Vagina (tissue), 2 donors: ENCODE results near the gene DCHS2.

Experiments
- POLR2A ChIP-seq, 2 donors: fragments of 450-650 bp; IDR thresholded peaks; one replicate each; pipeline ENCODE4 v1.6.1; 2017; ENCODE audit warnings: antibody characterized with exemption in 2 of 2, mild to moderate bottlenecking in 2 of 2, moderate library complexity in 2 of 2
- POLR2AphosphoS5 ChIP-seq, 2 donors: sonication (generic); formaldehyde crosslinking; IDR thresholded peaks; one replicate each; pipeline ENCODE4 v1.9.0; 2017; ENCODE audit warnings: antibody characterized with exemption in 2 of 2, mild to moderate bottlenecking in 2 of 2, low read depth in 1 of 2; ENCODE audit not compliant: insufficient read depth in 1 of 2
- TF ChIP-seq, protein P1 (sequence below), 3 experiments: fragments of 450-650 bp in 2 of 3; fragments of 200-600 bp in 1 of 3; sonication (generic) in 1 of 3; IDR thresholded peaks; one replicate each; pipeline ENCODE4 v1.5.1; 2017 to 2019; ENCODE audit warnings: antibody characterized with exemption in 3 of 3, mild to moderate bottlenecking in 2 of 3, moderate library complexity in 2 of 3

DNA sequence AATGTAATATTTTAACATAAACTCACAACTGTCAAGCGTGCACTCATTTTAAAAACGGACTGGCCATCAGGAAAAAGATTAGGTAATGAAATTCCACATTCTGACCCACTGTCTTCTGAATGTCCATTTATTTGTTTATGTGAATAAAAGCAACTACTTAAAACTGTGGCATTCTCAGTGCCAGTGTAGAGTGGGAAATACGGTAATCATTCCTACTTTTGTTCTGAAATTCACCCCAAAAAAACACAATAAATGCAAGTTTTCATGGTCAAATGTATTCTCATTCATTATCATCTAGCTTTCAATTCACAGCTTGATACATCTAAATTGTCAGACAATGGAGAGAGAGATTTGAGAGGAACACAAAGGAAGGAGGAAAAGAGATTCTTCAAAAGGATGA is 260.9 kb downstream of the DCHS2 start:
- TF ChIP-seq, protein P1, sequence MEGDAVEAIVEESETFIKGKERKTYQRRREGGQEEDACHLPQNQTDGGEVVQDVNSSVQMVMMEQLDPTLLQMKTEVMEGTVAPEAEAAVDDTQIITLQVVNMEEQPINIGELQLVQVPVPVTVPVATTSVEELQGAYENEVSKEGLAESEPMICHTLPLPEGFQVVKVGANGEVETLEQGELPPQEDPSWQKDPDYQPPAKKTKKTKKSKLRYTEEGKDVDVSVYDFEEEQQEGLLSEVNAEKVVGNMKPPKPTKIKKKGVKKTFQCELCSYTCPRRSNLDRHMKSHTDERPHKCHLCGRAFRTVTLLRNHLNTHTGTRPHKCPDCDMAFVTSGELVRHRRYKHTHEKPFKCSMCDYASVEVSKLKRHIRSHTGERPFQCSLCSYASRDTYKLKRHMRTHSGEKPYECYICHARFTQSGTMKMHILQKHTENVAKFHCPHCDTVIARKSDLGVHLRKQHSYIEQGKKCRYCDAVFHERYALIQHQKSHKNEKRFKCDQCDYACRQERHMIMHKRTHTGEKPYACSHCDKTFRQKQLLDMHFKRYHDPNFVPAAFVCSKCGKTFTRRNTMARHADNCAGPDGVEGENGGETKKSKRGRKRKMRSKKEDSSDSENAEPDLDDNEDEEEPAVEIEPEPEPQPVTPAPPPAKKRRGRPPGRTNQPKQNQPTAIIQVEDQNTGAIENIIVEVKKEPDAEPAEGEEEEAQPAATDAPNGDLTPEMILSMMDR (IDR thresholded peaks at IDR 0.05): no peak
- no peak for TF ChIP-seq POLR2AphosphoS5 (IDR thresholded peaks at IDR 0.05; ENCODE audit: insufficient read depth in 1 of 2, low read depth in 1 of 2)
- TF ChIP-seq POLR2A (IDR thresholded peaks at IDR 0.05): no peak
